Measurements from ENCODE around the gene YPEL2. TPM values are rescaled to one million over a fixed set of nuclear protein-coding genes. Genes with fewer than 3 reads are reported as not detected.

YPEL2 gene
- polyA plus RNA-seq, 1 donor (not counting 4 experiments of a cell fraction or from before 2014, with no cell fraction given), result 4.6 TPM

DNA sequence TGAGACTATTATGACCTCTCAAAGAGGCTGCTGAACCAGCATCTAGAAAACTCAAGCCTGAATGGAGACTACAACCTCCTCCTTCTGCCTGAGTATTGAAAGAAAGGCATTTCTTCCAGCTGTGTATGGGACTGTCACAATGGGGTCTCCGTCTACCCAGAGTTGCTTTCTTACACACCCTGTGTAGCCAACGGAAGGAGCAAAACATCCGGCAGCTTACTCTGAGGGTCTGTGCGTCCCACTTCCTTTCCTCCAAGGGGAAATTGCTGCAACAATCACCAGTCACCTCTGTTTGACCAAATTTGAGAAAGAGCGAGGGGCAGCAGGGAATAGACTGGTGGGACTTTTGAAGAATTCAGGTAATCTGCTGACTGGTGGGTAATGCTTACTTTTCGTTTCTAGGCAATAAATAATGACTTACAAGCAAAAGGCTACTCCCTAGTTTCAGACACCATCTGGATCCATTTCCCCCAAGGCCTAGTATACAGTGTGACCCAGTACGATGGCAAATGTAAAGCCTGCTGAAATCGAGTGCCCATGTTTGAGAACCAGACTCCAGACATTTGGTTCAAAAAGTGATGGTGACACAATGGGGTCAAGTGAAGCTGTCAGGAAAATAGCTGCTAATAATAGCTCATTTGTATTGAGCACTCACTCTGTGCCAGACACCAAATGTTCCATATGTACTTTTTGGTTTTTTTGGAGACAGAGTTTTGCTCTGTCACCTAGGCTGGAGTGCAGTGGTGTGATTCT is 81.7 kb downstream of the YPEL2 start:
- H3K79me2 ChIP-seq (ENCODE audit: control insufficient read depth, insufficient read depth, low read length), result no peaks in the 10 kb centered on the region
- no peak overlapping the region for H3K4me2 ChIP-seq (ENCODE audit: control insufficient read depth, extremely low read depth, insufficient read depth, low read depth, low read length)
- no peak overlapping the region for H3K4me3 ChIP-seq (ENCODE audit: control insufficient read depth in 2 of 3, extremely low read depth in 1 of 3, insufficient read depth in 2 of 3, low read depth in 1 of 3, low read length in 3 of 3)
- no peaks in the 10 kb centered on the region for H3K27me3 ChIP-seq (ENCODE audit: control insufficient read depth, extremely low read depth, insufficient read depth, low read length)
- no peaks in the 10 kb centered on the region for H3K9me3 ChIP-seq (ENCODE audit: control insufficient read depth, low read depth, low read length)
- H2AFZ ChIP-seq (ENCODE audit: control insufficient read depth, low read length), result no peak overlapping the region
- H3K9ac ChIP-seq (ENCODE audit: control insufficient read depth, extremely low read depth, insufficient read depth, low read length), result no peak overlapping the region
- no peaks in the 10 kb centered on the region for H4K20me1 ChIP-seq (ENCODE audit: control insufficient read depth, extremely low read depth, insufficient read depth, low read length)
- TF ChIP-seq, protein P1, sequence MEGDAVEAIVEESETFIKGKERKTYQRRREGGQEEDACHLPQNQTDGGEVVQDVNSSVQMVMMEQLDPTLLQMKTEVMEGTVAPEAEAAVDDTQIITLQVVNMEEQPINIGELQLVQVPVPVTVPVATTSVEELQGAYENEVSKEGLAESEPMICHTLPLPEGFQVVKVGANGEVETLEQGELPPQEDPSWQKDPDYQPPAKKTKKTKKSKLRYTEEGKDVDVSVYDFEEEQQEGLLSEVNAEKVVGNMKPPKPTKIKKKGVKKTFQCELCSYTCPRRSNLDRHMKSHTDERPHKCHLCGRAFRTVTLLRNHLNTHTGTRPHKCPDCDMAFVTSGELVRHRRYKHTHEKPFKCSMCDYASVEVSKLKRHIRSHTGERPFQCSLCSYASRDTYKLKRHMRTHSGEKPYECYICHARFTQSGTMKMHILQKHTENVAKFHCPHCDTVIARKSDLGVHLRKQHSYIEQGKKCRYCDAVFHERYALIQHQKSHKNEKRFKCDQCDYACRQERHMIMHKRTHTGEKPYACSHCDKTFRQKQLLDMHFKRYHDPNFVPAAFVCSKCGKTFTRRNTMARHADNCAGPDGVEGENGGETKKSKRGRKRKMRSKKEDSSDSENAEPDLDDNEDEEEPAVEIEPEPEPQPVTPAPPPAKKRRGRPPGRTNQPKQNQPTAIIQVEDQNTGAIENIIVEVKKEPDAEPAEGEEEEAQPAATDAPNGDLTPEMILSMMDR (optimal IDR thresholded peaks at IDR 0.05 in 1 of 3, IDR thresholded peaks at IDR 0.05 in 1 of 3, conservative IDR thresholded peaks at IDR 0.05 in 1 of 3; ENCODE audit: extremely low read depth in 1 of 3, insufficient read depth in 2 of 3, low read length in 3 of 3), result no peak
- no peak for TF ChIP-seq EZH2 (IDR thresholded peaks at IDR 0.05; ENCODE audit: low read length)
- dilution Hi-C loops (cut with MboI; ENCODE audit: extremely low pct_ligation_motif_present, low sequenced_read_pairs), result no loop called here
- FAIRE-seq, result no peak
- H3K27ac ChIP-seq (ENCODE audit: control insufficient read depth, insufficient read depth, low read length), result no peak overlapping the region
- no peaks in the 10 kb centered on the region for H3K36me3 ChIP-seq (ENCODE audit: control insufficient read depth in 2 of 2, extremely low read depth in 1 of 2, insufficient read depth in 2 of 2, low read length in 2 of 2)
- DNase-seq (ENCODE audit: low read depth, low spot score), result no peak
- H3K4me1 ChIP-seq (ENCODE audit: control insufficient read depth, extremely low read depth, insufficient read depth, low read length), result no peaks in the 10 kb centered on the region
- no peaks in the 10 kb centered on the region for H3K9me1 ChIP-seq (ENCODE audit: control insufficient read depth, extremely low read depth, insufficient read depth, low read length)

DNA sequence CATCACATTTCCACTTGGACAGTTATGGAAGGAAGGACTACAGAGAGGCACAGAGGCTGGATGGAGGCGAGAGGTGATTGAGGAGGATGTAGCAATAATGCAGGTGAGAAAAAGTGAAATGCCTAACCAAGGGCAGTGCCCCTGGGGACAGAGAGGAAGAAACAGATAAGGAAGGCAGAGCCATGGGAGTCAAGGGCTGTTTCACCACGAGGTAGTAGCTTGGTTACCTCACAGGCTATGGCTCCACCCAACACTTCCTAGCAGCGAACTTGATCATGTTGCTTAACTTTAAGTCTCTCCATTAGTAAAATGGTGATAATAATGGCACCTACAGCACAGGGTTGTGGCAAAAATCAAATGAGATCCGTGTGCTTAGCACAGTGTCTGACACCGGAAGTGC is 83.9 kb downstream of the YPEL2 start:
- H3K36me3 ChIP-seq (ENCODE audit: control insufficient read depth in 2 of 2, extremely low read depth in 1 of 2, insufficient read depth in 2 of 2, low read length in 2 of 2), result no peaks in the 10 kb centered on the region
- no peaks in the 10 kb centered on the region for H4K20me1 ChIP-seq (ENCODE audit: control insufficient read depth, extremely low read depth, insufficient read depth, low read length)
- FAIRE-seq, result no peak
- no peak overlapping the region for H3K4me3 ChIP-seq (ENCODE audit: control insufficient read depth in 2 of 3, extremely low read depth in 1 of 3, insufficient read depth in 2 of 3, low read depth in 1 of 3, low read length in 3 of 3)
- no peak overlapping the region for H3K9ac ChIP-seq (ENCODE audit: control insufficient read depth, extremely low read depth, insufficient read depth, low read length)
- H3K27me3 ChIP-seq (ENCODE audit: control insufficient read depth, extremely low read depth, insufficient read depth, low read length), result no peaks in the 10 kb centered on the region
- no peaks in the 10 kb centered on the region for H3K9me1 ChIP-seq (ENCODE audit: control insufficient read depth, extremely low read depth, insufficient read depth, low read length)
- dilution Hi-C loops (cut with MboI; ENCODE audit: extremely low pct_ligation_motif_present, low sequenced_read_pairs), result no loop called here
- no peak overlapping the region for H2AFZ ChIP-seq (ENCODE audit: control insufficient read depth, low read length)
- no peaks in the 10 kb centered on the region for H3K4me1 ChIP-seq (ENCODE audit: control insufficient read depth, extremely low read depth, insufficient read depth, low read length)
- no peak overlapping the region for H3K27ac ChIP-seq (ENCODE audit: control insufficient read depth, insufficient read depth, low read length)
- no peaks in the 10 kb centered on the region for H3K9me3 ChIP-seq (ENCODE audit: control insufficient read depth, low read depth, low read length)
- DNase-seq (ENCODE audit: low read depth, low spot score), result no peak
- H3K79me2 ChIP-seq (ENCODE audit: control insufficient read depth, insufficient read depth, low read length), result no peaks in the 10 kb centered on the region
- no peak for TF ChIP-seq EZH2 (IDR thresholded peaks at IDR 0.05; ENCODE audit: low read length)
- TF ChIP-seq, protein P1 (optimal IDR thresholded peaks at IDR 0.05 in 1 of 3, IDR thresholded peaks at IDR 0.05 in 1 of 3, conservative IDR thresholded peaks at IDR 0.05 in 1 of 3; ENCODE audit: extremely low read depth in 1 of 3, insufficient read depth in 2 of 3, low read length in 3 of 3), result no peak
- no peak overlapping the region for H3K4me2 ChIP-seq (ENCODE audit: control insufficient read depth, extremely low read depth, insufficient read depth, low read depth, low read length)

Data from keratinocyte (primary cell).